GM23338 (cell line): ENCODE results near the gene DNAJB13. TPM values are rescaled to one million over a fixed set of nuclear protein-coding genes. Genes with fewer than 3 reads are reported as not detected.

ENCODE experiments used
- ATAC-seq: fragments of 200-7000 bp; cut with Tn5 transposase; 3 replicates; pipeline ENCODE4 v1.9.1; 2020
- DNase-seq: peaks from one replicate; pipeline ENCODE4 v3.0.0-alpha.2; 2015; ENCODE audit warnings: low spot score
- H2AFZ ChIP-seq: fragments of 200-600 bp; sonication (generic); 2 replicates; pipeline ENCODE4 v1.8.0; 2016; ENCODE audit warnings: antibody characterized with exemption, mild to moderate bottlenecking, moderate library complexity
- H3F3A ChIP-seq: fragments of 200-600 bp; sonication (generic); replicated peaks from 2 replicates; pipeline ENCODE4 v1.8.0; 2017; ENCODE audit warnings: antibody characterized with exemption, mixed run types, low read depth
- H3K27ac ChIP-seq: fragments of 200-600 bp; sonication (generic); 2 replicates; pipeline ENCODE4 v1.6.1; 2016; ENCODE audit warnings: low read depth
- H3K27me3 ChIP-seq: fragments of 200-600 bp; sonication (generic); 2 replicates; pipeline ENCODE4 v1.8.0; 2016; ENCODE audit warnings: mild to moderate bottlenecking, mixed run types, moderate library complexity; ENCODE audit not compliant: insufficient read depth
- H3K36me3 ChIP-seq: fragments of 200-600 bp; sonication (generic); 2 replicates; pipeline ENCODE4 v1.8.0; 2016; ENCODE audit warnings: mild to moderate bottlenecking; ENCODE audit not compliant: insufficient read depth
- H3K4me1 ChIP-seq: fragments of 200-600 bp; sonication (generic); 2 replicates; pipeline ENCODE4 v1.8.0; 2016; ENCODE audit warnings: mild to moderate bottlenecking, moderate library complexity; ENCODE audit not compliant: insufficient read depth
- H3K4me2 ChIP-seq: fragments of 200-600 bp; sonication (generic); 2 replicates; pipeline ENCODE4 v1.7.1; 2017; ENCODE audit warnings: mixed run types
- H3K4me3 ChIP-seq: fragments of 200-600 bp; sonication (generic); 2 replicates; pipeline ENCODE4 v1.6.1; 2016; ENCODE audit warnings: mixed run types
- H3K79me2 ChIP-seq: fragments of 200-600 bp; sonication (generic); replicated peaks from 2 replicates; pipeline ENCODE4 v1.8.0; 2017; ENCODE audit warnings: mild to moderate bottlenecking; ENCODE audit not compliant: insufficient read depth
- H3K9me2 ChIP-seq: fragments of 200-600 bp; sonication (generic); 2 replicates; pipeline ENCODE4 v1.8.0; 2017; ENCODE audit not compliant: insufficient read depth
- H4K20me1 ChIP-seq: fragments of 200-600 bp; sonication (generic); replicated peaks from 2 replicates; pipeline ENCODE4 v1.8.0; 2017; ENCODE audit warnings: mild to moderate bottlenecking; ENCODE audit not compliant: insufficient read depth
- H3K27ac Mint-ChIP-seq: 2 replicates; pipeline ENCODE4 v1.8.0; 2020; ENCODE audit warnings: inconsistent platforms, mild to moderate bottlenecking, moderate library complexity, mixed read lengths
- H3K27me3 Mint-ChIP-seq: 3 replicates; pipeline ENCODE4 v1.8.0; 2022; ENCODE audit warnings: low read depth, mild to moderate bottlenecking, moderate library complexity, mixed read lengths, inconsistent platforms; ENCODE audit not compliant: insufficient read depth, poor library complexity
- H3K36me3 Mint-ChIP-seq: 3 replicates; pipeline ENCODE4 v1.8.0; 2021; ENCODE audit warnings: low read depth, mild to moderate bottlenecking, inconsistent platforms, moderate library complexity, mixed read lengths
- H3K4me1 Mint-ChIP-seq: 3 replicates; pipeline ENCODE4 v1.8.0; 2020; ENCODE audit warnings: mild to moderate bottlenecking, inconsistent platforms, mixed read lengths
- H3K4me3 Mint-ChIP-seq: 3 replicates; pipeline ENCODE4 v1.8.0; 2021; ENCODE audit warnings: moderate library complexity, mild to moderate bottlenecking, inconsistent platforms, mixed read lengths
- H3K9me3 Mint-ChIP-seq: 3 replicates; pipeline ENCODE4 v1.8.0; 2020; ENCODE audit warnings: moderate library complexity, mild to moderate bottlenecking, inconsistent platforms, mixed read lengths
- ETS1 ChIP-seq: IDR thresholded peaks from 2 replicates; pipeline ENCODE4 v1.6.1; 2016; ENCODE audit warnings: antibody characterized with exemption
- EZH2 ChIP-seq: fragments of 200-600 bp; sonication (generic); IDR thresholded peaks from one replicate; pipeline ENCODE4 v1.8.0; 2017; ENCODE audit warnings: antibody characterized with exemption, mild to moderate bottlenecking, low read depth; ENCODE audit not compliant: unreplicated experiment
- POLR2AphosphoS5 ChIP-seq: IDR thresholded peaks from 2 replicates; pipeline ENCODE4 v1.6.1; 2016; ENCODE audit warnings: antibody characterized with exemption, low read depth
- polyA plus RNA-seq: library from polyadenylated mRNA; unstranded; fragments of >200 nt; fragmentation: Nextera tagmentation; extraction: Ambion mirVana; gene quantifications from 2 replicates; pipeline ENCODE4 v1.2.1, GENCODE V29; 2016
- total RNA-seq: library from RNA; depleted of rRNA; stranded (reverse); fragments of >200 nt; shearing (Covaris generic); gene quantifications from 2 replicates; pipeline ENCODE4 v1.2.3, GENCODE V29; 2014; rRNA removed
- TF ChIP-seq, protein P1 (sequence below): IDR thresholded peaks from one replicate; pipeline ENCODE4 v1.6.1; 2018; ENCODE audit warnings: antibody characterized with exemption; ENCODE audit not compliant: unreplicated experiment

Gene DNAJB13
- total and polyA plus RNA-seq, 2 experiments from 2014 or later = 0.14 to 0.32 TPM

GRCh38 chr11:74019860-74020259 lies 69.0 kb downstream of the DNAJB13 start:
- H3K4me3 Mint-ChIP-seq = no peak overlapping the region
- no peak for ATAC-seq
- H3K4me1 ChIP-seq = no peaks in the 10 kb centered on the region
- no peak overlapping the region for H3K4me2 ChIP-seq
- H2AFZ ChIP-seq = no peak overlapping the region
- no peaks in the 10 kb centered on the region for H3K27me3 ChIP-seq
- DNase-seq = no peak
- no peaks in the 10 kb centered on the region for H3K79me2 ChIP-seq
- H3F3A ChIP-seq = no peaks in the 10 kb centered on the region
- no peaks in the 10 kb centered on the region for H4K20me1 ChIP-seq
- H3K27ac ChIP-seq = no peak overlapping the region
- H3K27ac Mint-ChIP-seq = no peak overlapping the region
- no peaks in the 10 kb centered on the region; the same call in 1 of the 2 replicates for H3K9me2 ChIP-seq
- TF ChIP-seq ETS1 (no peak), EZH2 (no peak), POLR2AphosphoS5 (no peak)
- TF ChIP-seq, protein P1, sequence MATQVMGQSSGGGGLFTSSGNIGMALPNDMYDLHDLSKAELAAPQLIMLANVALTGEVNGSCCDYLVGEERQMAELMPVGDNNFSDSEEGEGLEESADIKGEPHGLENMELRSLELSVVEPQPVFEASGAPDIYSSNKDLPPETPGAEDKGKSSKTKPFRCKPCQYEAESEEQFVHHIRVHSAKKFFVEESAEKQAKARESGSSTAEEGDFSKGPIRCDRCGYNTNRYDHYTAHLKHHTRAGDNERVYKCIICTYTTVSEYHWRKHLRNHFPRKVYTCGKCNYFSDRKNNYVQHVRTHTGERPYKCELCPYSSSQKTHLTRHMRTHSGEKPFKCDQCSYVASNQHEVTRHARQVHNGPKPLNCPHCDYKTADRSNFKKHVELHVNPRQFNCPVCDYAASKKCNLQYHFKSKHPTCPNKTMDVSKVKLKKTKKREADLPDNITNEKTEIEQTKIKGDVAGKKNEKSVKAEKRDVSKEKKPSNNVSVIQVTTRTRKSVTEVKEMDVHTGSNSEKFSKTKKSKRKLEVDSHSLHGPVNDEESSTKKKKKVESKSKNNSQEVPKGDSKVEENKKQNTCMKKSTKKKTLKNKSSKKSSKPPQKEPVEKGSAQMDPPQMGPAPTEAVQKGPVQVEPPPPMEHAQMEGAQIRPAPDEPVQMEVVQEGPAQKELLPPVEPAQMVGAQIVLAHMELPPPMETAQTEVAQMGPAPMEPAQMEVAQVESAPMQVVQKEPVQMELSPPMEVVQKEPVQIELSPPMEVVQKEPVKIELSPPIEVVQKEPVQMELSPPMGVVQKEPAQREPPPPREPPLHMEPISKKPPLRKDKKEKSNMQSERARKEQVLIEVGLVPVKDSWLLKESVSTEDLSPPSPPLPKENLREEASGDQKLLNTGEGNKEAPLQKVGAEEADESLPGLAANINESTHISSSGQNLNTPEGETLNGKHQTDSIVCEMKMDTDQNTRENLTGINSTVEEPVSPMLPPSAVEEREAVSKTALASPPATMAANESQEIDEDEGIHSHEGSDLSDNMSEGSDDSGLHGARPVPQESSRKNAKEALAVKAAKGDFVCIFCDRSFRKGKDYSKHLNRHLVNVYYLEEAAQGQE = no peak
- H3K4me1 Mint-ChIP-seq = peaks cover 7% of the 10 kb centered on the region
- no peaks in the 10 kb centered on the region for H3K9me3 Mint-ChIP-seq
- H3K36me3 ChIP-seq = no peaks in the 10 kb centered on the region
- no peak overlapping the region for H3K4me3 ChIP-seq
- H3K27me3 Mint-ChIP-seq = peaks cover 3% of the 10 kb centered on the region
- H3K36me3 Mint-ChIP-seq = peaks cover 13% of the 10 kb centered on the region

Other genes with a start within 250 kb of the DNAJB13 start
- gene RAB6A, start 190.0 kb upstream of the DNAJB13 start, total RNA-seq = 107 and 127 TPM in 2 replicates
- 42.3 and 61.1 TPM in 2 replicates for gene RAB6A, start 190.0 kb upstream of the DNAJB13 start, polyA plus RNA-seq
- gene MRPL48, start 163.2 kb upstream of the DNAJB13 start, total RNA-seq = 24.1 and 54.1 TPM in 2 replicates
- 101 and 103 TPM in 2 replicates for gene MRPL48, start 163.2 kb upstream of the DNAJB13 start, polyA plus RNA-seq
- 168 and 188 TPM in 2 replicates for gene COA4, start 74.2 kb upstream of the DNAJB13 start, total RNA-seq
- 166 and 174 TPM in 2 replicates for gene COA4, start 74.2 kb upstream of the DNAJB13 start, polyA plus RNA-seq
- 13.6 and 16.1 TPM in 2 replicates for gene PAAF1, start 74.0 kb upstream of the DNAJB13 start, total RNA-seq
- 17.7 and 18.1 TPM in 2 replicates for gene PAAF1, start 74.0 kb upstream of the DNAJB13 start, polyA plus RNA-seq
- 69.8 and 76.9 TPM in 2 replicates for gene UCP2, start 31.8 kb downstream of the DNAJB13 start, total RNA-seq
- gene UCP2, start 31.8 kb downstream of the DNAJB13 start, polyA plus RNA-seq = 59.4 and 60.1 TPM in 2 replicates
- 0.21 TPM in 1 of 2 replicates, not detected in the other for gene UCP3, start 58.1 kb downstream of the DNAJB13 start, total RNA-seq
- gene UCP3, start 58.1 kb downstream of the DNAJB13 start, polyA plus RNA-seq = 0.21 and 0.40 TPM in 2 replicates
- 25.6 and 29.5 TPM in 2 replicates for gene C2CD3, start 220.0 kb downstream of the DNAJB13 start, total RNA-seq
- gene C2CD3, start 220.0 kb downstream of the DNAJB13 start, polyA plus RNA-seq = 14.4 and 15.5 TPM in 2 replicates
- 34.6 and 37.2 TPM in 2 replicates for gene PPME1, start 220.3 kb downstream of the DNAJB13 start, total RNA-seq
- gene PPME1, start 220.3 kb downstream of the DNAJB13 start, polyA plus RNA-seq = 29.6 and 32.1 TPM in 2 replicates